Activated naive CD4-positive, alpha-beta T cell treated with anti-CD3 and anti-CD28 coated beads, Interleukin-2, amount 50 U/mL, for 24 hours (primary cell): ENCODE results near the gene IPO13.
A peak's percentile ranks its signal among the peaks of the same experiment; 100 is the strongest.

ENCODE experiments used
- H3K27ac Mint-ChIP-seq: one replicate; pipeline ENCODE4 v1.8.0; 2021; ENCODE audit warnings: mild to moderate bottlenecking, mixed read lengths
- H3K27me3 Mint-ChIP-seq: one replicate; pipeline ENCODE4 v1.8.0; 2021; ENCODE audit warnings: mixed read lengths
- H3K36me3 Mint-ChIP-seq: one replicate; pipeline ENCODE4 v1.8.0; 2021; ENCODE audit warnings: mixed read lengths
- H3K4me1 Mint-ChIP-seq: one replicate; pipeline ENCODE4 v1.8.0; 2021; ENCODE audit warnings: mixed read lengths
- H3K4me3 Mint-ChIP-seq: one replicate; pipeline ENCODE4 v1.8.0; 2021; ENCODE audit warnings: mild to moderate bottlenecking, mixed read lengths
- H3K9me3 Mint-ChIP-seq: one replicate; pipeline ENCODE4 v1.8.0; 2021; ENCODE audit warnings: mixed read lengths

IPO13 gene

DNA sequence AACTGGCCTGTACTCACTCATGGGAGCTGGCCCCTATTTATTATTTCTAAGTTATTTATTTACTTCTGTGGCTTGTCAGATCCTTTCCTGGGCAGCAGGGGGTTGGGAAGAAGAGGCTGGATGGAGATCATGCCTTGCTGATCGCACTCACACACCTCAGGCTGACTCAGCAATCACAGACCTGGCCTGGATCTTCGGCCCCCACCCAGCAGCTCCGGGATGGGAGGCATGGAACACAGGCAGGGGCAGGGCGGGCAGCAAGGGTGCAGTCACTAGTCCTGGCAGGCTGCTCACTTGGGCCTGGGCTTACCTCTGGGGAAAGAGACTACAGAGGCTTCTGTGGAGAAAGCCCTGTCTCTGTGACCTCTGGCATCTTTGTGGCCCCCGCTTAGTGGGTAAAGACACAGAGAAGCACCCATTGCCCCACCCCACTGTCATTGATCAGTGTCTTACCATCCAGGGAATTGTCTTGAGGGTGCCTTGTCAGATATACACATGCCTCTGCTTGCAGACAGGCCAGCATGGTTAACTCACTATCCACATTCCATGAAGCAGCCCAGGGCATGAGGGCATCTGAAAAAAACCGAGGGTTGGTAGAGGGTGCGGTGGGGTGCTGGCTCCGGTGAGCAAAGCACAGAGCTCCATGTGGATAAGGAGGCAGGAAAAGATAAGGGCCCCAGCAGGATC lies 9.4 kb upstream of the IPO13 start:
- Mint-ChIP-seq H3K27ac (no peak overlapping the region), H3K4me3 (no peak overlapping the region), H3K4me1 (peaks cover 12% of the 10 kb centered on the region)

DNA sequence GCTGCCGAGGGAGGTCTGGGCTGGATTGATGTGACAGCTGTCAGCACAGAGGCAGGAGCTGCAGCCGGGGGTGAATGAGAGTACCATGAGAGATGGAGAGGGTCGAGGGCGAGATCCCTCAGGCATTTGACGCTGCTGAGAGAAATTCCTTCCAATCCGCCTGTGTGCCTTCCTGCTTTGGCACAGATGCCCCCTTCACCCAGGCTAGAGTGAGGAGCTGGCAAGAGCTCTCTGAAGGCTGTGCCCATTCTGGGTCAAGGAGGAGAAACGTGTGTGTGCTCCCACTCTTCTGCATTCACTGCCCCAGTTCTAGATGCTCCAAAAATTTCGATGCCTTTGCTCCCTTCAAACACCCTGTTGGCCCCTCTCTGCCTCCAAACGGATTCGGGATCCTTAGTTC lies 8.4 kb upstream of the IPO13 start:
- no peaks in the 10 kb centered on the region for H3K9me3 Mint-ChIP-seq
- H3K4me1 Mint-ChIP-seq = peaks cover 17% of the 10 kb centered on the region
- no peak overlapping the region for H3K27ac Mint-ChIP-seq
- H3K27me3 Mint-ChIP-seq = peaks cover 15% of the 10 kb centered on the region
- H3K36me3 Mint-ChIP-seq = peaks cover 11% of the 10 kb centered on the region
- no peak overlapping the region for H3K4me3 Mint-ChIP-seq

More for the DNA sequence above, 9.4 kb upstream of the IPO13 start:
- Mint-ChIP-seq H3K27me3 (peaks cover 25% of the 10 kb centered on the region), H3K9me3 (no peaks in the 10 kb centered on the region), H3K36me3 (peaks cover 5% of the 10 kb centered on the region)

DNA sequence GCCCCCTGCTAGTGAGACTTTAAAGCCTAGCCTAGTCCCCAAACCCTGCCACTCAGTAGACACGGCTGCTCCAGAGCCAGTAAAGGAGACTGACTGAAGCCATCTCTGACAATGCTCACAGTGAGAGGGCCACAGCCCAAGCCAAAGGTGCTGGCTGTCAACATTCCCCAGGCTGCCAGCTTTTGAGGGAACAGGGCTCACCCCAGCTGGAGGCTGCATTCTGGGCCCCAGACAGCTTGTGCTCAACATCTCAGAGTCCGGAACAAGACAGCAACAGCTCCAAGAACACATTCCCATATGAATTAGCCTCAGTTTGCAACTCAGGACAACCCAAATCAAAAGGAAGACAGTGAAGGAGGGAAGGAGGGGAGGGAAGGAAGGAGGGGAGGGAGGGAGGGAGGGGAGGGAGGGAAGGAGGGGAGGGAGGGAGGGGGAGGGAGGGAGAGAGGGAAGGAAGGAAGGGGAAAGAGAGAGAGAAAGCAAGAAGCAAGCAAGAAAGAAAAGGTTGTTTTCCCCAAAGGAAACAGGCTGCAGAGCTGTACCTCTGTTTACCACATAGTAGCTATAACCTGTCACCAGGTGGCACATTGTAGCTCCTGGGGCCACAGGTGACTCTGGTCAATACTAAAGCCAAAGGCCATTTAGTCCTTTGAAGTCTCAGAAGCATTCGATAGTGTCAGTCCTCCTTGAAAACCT lies 7.7 kb upstream of the IPO13 start:
- H3K27ac Mint-ChIP-seq = no peak overlapping the region
- H3K9me3 Mint-ChIP-seq = no peaks in the 10 kb centered on the region
- peaks cover 14% of the 10 kb centered on the region for H3K4me1 Mint-ChIP-seq
- H3K36me3 Mint-ChIP-seq = peaks cover 11% of the 10 kb centered on the region
- H3K4me3 Mint-ChIP-seq = no peak overlapping the region
- H3K27me3 Mint-ChIP-seq = peaks cover 13% of the 10 kb centered on the region

DNA sequence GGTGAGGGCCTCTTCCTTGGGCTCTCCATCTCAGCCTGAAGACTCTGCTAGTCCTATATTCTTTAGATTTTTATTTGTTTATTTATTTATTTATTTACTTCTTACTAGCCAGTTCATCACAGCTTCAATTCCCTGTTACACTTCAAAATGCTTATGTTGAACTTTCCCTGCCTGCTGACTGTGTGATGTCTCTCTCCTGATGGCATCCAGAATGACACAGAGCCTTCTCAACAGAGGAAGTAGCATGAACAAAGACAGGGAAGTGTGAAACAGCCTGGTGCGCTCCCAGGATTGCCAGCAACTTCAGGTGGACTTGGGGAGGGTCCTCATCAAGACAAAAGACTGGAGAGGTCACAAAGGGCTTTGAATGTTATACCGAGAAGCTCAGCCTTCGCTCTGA lies 4.3 kb upstream of the IPO13 start:
- no peaks in the 10 kb centered on the region for H3K9me3 Mint-ChIP-seq
- H3K27me3 Mint-ChIP-seq = no peaks in the 10 kb centered on the region
- H3K36me3 Mint-ChIP-seq = peaks cover 13% of the 10 kb centered on the region
- no peak overlapping the region for H3K4me3 Mint-ChIP-seq
- peaks cover 29% of the 10 kb centered on the region for H3K4me1 Mint-ChIP-seq
- no peak overlapping the region for H3K27ac Mint-ChIP-seq

DNA sequence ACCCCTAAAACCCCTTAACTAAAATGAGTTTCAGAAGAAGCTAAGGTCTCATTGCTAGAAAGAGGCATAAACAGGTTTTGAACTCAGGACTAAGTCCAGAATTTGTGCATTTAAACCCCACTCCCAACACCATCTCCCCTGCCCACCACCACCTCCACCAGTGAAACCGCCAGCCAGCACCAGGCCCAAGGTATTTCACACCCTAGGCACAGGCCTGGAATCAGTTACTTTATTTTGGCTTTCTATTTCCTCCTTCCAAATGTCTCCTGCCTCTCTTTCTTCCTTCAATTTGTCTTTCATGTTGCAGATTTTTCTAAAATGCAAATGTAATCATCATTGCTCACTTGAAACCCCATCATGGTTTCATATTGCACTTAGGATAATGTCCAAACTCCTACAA lies 1.9 kb upstream of the IPO13 start:
- Mint-ChIP-seq H3K4me3 (peak overlapping the region; percentile 98), H3K9me3 (no peaks in the 10 kb centered on the region), H3K36me3 (peaks cover 8% of the 10 kb centered on the region), H3K4me1 (peaks cover 47% of the 10 kb centered on the region), H3K27me3 (no peaks in the 10 kb centered on the region), H3K27ac (peak overlapping the region; percentile 92)

DNA sequence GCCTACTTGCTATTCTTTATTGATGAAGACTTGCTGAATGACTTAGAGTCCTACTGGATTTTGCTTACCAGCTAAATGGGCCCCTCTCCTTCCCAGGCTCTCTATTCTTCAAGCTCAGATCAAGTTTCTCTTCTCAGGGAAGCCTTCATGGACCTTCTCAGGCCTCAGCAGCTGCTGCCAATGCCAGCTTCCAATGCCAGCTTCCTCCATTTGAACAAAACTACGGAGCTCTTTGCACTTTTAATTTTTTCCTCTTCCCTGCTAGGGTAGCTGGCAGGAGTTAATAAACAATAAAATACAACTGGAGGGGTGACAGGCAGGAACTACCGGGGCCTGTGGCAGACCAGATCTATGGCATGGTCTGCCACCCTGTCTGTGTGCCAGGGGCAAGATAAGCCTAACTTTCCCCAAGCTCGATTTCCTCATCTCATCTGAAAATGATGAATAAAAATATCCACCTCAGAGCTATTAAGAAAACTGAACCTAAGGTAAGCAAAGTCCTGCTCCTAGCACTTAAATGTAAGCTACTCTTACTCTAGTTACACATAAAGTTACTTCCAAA lies 995 bp upstream of the IPO13 start:
- H3K27ac Mint-ChIP-seq = peak overlapping the region; percentile 95
- peaks cover 54% of the 10 kb centered on the region for H3K4me1 Mint-ChIP-seq
- no peaks in the 10 kb centered on the region for H3K9me3 Mint-ChIP-seq
- H3K27me3 Mint-ChIP-seq = no peaks in the 10 kb centered on the region
- peak overlapping the region; percentile 98 for H3K4me3 Mint-ChIP-seq
- peaks cover 14% of the 10 kb centered on the region for H3K36me3 Mint-ChIP-seq

DNA sequence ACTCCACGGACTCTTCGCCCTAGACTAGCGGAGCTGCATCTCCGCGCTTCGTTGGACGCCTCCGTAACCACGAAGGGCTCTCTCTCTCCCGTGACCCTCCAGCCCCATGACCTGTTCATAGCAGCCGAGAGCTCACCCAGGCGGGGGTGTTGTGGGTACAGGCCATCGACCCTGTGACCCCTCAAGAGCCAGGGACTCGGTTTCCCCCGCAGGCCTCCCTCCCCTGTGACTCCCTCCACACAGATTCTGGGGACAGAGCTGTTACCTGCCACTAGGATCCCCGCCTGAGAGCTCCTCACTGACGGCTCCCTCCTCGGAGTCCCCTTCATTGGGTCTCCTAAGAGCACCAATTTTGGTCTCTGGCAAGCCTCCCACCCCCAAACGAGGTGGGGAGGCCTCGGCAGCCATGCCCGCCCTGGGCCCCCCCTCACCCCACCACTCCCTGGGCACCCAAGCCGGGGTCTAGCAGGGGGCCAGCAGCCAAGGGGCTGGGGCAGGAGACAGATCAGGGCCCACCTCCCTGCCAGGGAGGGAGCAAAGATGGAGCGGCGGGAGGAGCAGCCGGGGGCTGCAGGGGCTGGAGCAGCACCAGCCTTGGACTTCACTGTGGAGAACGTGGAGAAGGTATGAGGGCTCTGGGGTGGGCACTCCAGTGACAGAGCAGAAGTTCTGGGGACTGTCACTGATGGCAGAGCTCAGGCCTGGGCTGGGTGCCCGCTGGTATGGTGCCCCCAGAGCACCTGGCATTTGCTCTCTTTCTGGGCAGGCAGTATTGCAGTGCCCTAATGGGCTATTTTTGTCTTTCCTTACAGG lies 517 bp downstream of the IPO13 start:
- Mint-ChIP-seq H3K36me3 (peaks cover 14% of the 10 kb centered on the region), H3K9me3 (no peaks in the 10 kb centered on the region), H3K4me3 (peak overlapping the region; percentile 98), H3K4me1 (peaks cover 63% of the 10 kb centered on the region), H3K27me3 (no peaks in the 10 kb centered on the region), H3K27ac (peak overlapping the region; percentile 95)

DNA sequence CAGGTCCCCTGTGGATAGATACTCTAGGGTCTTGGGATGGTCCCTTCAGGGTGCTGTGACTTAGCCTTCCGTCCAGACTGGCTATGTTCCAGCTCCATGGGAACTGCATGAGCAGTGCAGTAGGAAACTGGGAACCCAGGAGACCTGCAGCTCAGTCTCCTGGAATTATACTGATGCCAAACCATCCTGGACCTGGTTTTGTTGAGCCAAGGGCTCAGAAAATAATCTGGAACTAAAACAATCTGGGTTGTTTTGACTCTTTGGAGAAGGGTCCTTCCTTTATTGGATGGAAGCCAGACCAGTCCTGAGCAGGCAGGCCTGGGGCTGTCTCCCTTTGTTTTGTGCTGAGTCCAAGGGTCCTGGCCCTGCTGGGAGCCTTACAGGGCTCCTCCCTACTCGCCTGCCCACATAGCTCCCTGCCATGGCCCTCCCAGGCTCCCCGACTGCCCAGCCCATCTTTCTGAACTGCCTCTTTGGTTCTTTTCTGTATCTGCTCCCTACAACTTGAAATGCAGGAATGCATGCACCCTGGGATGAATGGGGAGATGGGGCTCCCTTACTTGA lies 1.2 kb downstream of the IPO13 start:
- Mint-ChIP-seq H3K9me3 (no peaks in the 10 kb centered on the region), H3K27me3 (no peaks in the 10 kb centered on the region), H3K4me1 (peaks cover 59% of the 10 kb centered on the region), H3K36me3 (peaks cover 11% of the 10 kb centered on the region), H3K27ac (peak overlapping the region; percentile 82), H3K4me3 (peak overlapping the region; percentile 98)

DNA sequence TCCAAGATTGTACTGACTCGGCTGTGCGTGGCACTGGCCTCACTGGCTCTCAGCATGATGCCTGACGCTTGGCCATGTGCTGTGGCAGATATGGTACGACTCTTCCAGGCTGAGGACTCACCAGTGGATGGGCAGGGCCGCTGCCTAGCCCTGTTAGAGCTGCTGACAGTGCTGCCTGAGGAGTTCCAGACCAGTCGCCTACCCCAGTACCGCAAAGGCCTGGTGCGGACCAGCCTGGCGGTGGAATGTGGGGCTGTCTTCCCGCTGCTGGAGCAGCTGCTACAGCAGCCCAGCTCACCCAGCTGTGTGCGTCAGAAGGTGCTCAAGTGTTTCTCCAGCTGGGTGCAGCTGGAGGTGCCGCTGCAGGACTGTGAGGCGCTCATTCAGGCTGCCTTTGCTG lies 2.9 kb downstream of the IPO13 start:
- Mint-ChIP-seq H3K4me1 (peaks cover 50% of the 10 kb centered on the region), H3K36me3 (peaks cover 8% of the 10 kb centered on the region), H3K27me3 (no peaks in the 10 kb centered on the region), H3K9me3 (no peaks in the 10 kb centered on the region), H3K4me3 (no peak overlapping the region), H3K27ac (no peak overlapping the region)

DNA sequence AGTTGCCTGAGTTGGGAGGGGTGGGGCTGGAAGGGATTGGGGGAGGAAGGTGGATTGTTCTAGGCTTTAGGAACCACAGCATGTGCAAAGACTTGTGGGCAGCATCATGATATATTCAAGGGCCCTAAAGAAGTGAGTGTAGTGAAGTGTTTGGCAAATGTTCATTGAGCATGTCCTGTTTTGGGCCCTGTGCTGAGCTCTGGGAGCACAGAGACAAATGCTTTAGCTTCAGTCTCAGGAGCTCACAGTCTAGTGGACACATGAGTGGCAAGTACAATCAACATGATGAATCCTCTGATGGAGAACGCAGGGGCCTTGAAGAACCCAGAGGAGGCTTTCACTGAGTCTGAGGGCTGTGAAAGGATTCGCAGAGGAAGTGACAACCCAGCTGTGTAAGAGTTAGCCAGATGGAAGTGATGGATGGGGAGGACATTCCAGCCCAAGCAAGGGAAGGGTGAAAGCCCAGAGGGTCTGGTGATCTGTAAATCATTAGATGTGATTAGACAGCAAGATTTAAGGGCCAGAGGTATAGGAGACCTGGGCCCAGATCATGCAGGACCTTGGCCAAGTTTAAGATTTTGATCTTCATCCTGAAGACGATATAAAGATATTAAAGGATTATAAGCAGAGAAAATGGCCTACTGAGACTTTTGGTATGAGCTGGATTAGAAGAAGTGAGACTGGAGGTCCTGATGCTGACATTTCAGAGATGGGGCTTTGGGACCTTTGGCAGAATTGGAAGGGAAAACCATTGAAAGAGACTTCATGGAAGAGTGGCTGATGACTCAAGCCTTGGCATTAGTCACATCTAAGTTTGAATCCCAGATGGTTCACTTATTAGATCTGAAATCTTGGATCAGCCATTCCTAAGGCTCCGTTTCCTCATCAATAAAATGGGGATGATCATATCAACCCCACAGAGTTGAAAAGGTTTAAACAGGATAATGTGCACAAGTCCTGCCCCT lies 4.6 kb downstream of the IPO13 start:
- peaks cover 6% of the 10 kb centered on the region for H3K36me3 Mint-ChIP-seq
- H3K4me1 Mint-ChIP-seq = peaks cover 38% of the 10 kb centered on the region
- no peak overlapping the region for H3K27ac Mint-ChIP-seq
- no peak overlapping the region for H3K4me3 Mint-ChIP-seq
- H3K27me3 Mint-ChIP-seq = no peaks in the 10 kb centered on the region
- H3K9me3 Mint-ChIP-seq = no peaks in the 10 kb centered on the region

DNA sequence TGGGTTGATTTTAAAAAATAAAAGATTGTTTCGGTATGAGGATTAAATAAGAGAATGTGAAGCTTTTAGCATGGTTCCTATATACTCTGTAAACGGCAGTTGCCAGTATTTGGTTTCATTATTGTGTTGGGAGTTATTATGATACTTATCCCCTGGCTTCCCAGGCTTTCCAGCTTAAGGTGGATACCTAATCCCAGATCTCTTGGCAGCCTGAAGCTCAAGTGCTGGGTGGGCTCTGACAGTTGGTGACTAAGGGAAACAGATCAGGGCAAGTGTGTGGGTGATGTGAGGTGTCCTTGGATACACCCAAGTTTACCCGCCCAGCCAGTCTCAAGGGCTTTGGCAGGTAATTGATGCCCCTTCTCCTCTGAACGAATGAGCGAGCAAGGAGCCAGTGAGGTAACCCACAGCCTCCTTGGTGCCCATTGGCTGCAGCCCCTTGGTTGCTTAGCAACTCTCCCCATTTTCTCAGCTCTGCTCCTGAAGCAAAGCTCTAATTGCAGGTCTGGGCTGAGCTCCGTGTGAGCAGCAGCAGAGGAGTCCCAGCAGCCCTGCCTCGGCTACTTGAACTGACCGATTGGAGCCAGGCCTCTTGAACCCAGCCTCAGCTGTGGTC lies 6.1 kb downstream of the IPO13 start:
- Mint-ChIP-seq H3K36me3 (peaks cover 7% of the 10 kb centered on the region), H3K4me1 (peaks cover 34% of the 10 kb centered on the region), H3K27me3 (no peaks in the 10 kb centered on the region), H3K4me3 (no peak overlapping the region), H3K27ac (no peak overlapping the region), H3K9me3 (no peaks in the 10 kb centered on the region)

DNA sequence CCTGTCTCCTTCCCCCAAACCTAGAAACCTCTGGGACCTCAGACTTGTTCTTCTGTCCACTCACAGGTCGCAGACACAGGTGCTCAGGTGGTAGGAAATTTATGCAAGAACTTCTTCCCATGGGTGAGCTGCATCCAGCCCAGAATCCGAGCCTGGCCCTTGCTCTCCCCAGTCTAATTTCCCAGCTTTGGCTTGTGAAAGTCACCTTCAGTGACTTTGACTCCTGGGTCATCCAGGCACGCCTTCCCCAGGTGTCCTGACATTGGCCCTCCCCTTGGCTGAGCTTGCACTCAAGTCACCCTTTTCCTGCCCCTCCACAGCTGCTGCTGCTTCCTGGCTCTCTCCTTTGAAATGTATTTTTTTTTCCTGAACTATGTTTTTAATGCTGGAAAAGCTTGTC lies 6.6 kb downstream of the IPO13 start:
- Mint-ChIP-seq H3K36me3 (peaks cover 12% of the 10 kb centered on the region), H3K4me1 (peaks cover 29% of the 10 kb centered on the region), H3K9me3 (no peaks in the 10 kb centered on the region), H3K27ac (no peak overlapping the region), H3K27me3 (no peaks in the 10 kb centered on the region), H3K4me3 (no peak overlapping the region)

DNA sequence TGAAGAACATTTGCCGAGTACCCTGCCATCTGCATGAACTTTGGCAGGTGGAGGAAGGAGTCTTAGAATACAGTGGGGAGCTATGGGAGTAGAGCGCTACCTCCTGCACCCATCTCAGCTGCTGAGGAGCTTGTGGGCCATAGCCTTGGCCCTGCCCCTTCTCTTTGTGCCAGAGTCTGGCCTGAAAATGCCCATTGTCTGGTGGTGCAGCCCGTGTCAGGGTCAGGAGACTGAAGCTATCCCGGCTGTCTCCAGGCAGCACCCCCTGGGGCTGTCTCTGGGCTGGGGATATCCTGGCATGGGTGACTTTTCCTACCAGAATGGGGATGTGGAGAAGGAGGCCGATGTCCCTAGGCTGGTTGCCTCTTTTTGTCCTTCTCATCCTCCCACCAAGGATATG lies 7.3 kb downstream of the IPO13 start:
- Mint-ChIP-seq H3K27ac (no peak overlapping the region), H3K27me3 (no peaks in the 10 kb centered on the region), H3K4me3 (no peak overlapping the region), H3K4me1 (peaks cover 22% of the 10 kb centered on the region), H3K9me3 (no peaks in the 10 kb centered on the region), H3K36me3 (peaks cover 13% of the 10 kb centered on the region)

DNA sequence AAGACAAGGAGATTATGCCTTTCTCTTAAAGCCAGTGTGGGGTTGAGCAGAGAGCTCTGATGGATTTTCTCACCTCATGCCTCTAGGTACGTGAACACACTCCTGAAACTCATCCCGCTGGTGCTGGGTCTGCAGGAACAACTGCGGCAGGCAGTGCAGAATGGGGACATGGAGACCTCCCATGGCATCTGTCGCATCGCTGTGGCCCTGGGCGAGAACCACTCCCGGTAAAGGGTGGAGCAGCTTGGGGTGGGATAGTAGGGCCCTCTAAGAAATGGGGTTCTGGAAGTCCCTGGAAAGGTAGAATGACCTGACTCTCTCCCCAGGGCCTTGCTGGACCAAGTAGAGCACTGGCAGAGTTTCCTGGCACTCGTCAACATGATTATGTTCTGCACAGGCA lies 9.5 kb downstream of the IPO13 start:
- peaks cover 4% of the 10 kb centered on the region for H3K4me1 Mint-ChIP-seq
- no peaks in the 10 kb centered on the region for H3K9me3 Mint-ChIP-seq
- no peak overlapping the region for H3K4me3 Mint-ChIP-seq
- H3K27ac Mint-ChIP-seq = no peak overlapping the region
- H3K36me3 Mint-ChIP-seq = peaks cover 9% of the 10 kb centered on the region
- H3K27me3 Mint-ChIP-seq = no peaks in the 10 kb centered on the region
